ENCODE results near the gene CRAT.

Gene CRAT

GRCh38 chr9:129109952-129110739 lies 447 bp downstream of the CRAT start:
- DNase-seq (ENCODE audit: low spot score): peak; percentile 30

GRCh38 chr9:129109537-129109903 lies 1.1 kb downstream of the CRAT start:
- no peak for DNase-seq (ENCODE audit: low spot score)

- DNase-seq (ENCODE audit: low spot score): no peak
Measured at GRCh38 chr9:129108805-129109536, 1.6 kb downstream of the CRAT start.

- DNase-seq (ENCODE audit: low spot score): no peak
Measured at GRCh38 chr9:129108083-129108804, 2.3 kb downstream of the CRAT start.

GRCh38 chr9:129107651-129108050 lies 2.9 kb downstream of the CRAT start:
- no peak for DNase-seq (ENCODE audit: low spot score)

- DNase-seq (ENCODE audit: low spot score): no peak
Measured at GRCh38 chr9:129105857-129106694, 4.5 kb downstream of the CRAT start.

- DNase-seq (ENCODE audit: low spot score): no peak
Measured at GRCh38 chr9:129104051-129104450, 6.5 kb downstream of the CRAT start.

- no peak for DNase-seq (ENCODE audit: low spot score)
Measured at GRCh38 chr9:129103595-129103965, 7.0 kb downstream of the CRAT start.

GRCh38 chr9:129102791-129103594 lies 7.6 kb downstream of the CRAT start:
- DNase-seq (ENCODE audit: low spot score): no peak

GRCh38 chr9:129102095-129102525 lies 8.5 kb downstream of the CRAT start:
- DNase-seq (ENCODE audit: low spot score): no peak

GRCh38 chr9:129101279-129101678 lies 9.3 kb downstream of the CRAT start:
- DNase-seq (ENCODE audit: low spot score): no peak

- no peak for DNase-seq (ENCODE audit: low spot score)
Measured at GRCh38 chr9:129100383-129101169, 10.0 kb downstream of the CRAT start.

GRCh38 chr9:129098328-129098727 lies 12.3 kb downstream of the CRAT start:
- DNase-seq (ENCODE audit: low spot score): no peak

GRCh38 chr9:129097671-129098306 lies 12.8 kb downstream of the CRAT start:
- DNase-seq (ENCODE audit: low spot score): no peak

GRCh38 chr9:129095908-129096307 lies 14.7 kb downstream of the CRAT start:
- DNase-seq (ENCODE audit: low spot score): no peak

- no peak for DNase-seq (ENCODE audit: low spot score)
Measured at GRCh38 chr9:129095170-129095667, 15.4 kb downstream of the CRAT start.

GRCh38 chr9:129094387-129095169 lies 16.0 kb downstream of the CRAT start:
- no peak for DNase-seq (ENCODE audit: low spot score)

- no peak for DNase-seq (ENCODE audit: low spot score)
Measured at GRCh38 chr9:129093602-129094386, 16.8 kb downstream of the CRAT start.
